Measurements from ENCODE around the gene RNF167.

The RNF167 gene

GRCh38 chr17:4931963-4932362 lies 8.1 kb upstream of the RNF167 start, which contains the start of gene GP1BA:
Gene GP1BA, plus strand, starts transcription at chr17:4932277. Its CDS starts 328 bp downstream, at chr17:4932605.
- ATAC-seq (ENCODE audit: low read depth) (no peak), DNase-seq (ENCODE audit: low spot score) (no peak)
- H3K27ac ChIP-seq (ENCODE audit: poor library complexity, severe bottlenecking), result no peak within 1 kb of the TSS
- H3K4me3 ChIP-seq (ENCODE audit: severe bottlenecking), result no peak within 1 kb of the TSS
- no peaks in the 10 kb centered on the region for H3K27me3 ChIP-seq (ENCODE audit: insufficient read depth, poor library complexity, severe bottlenecking)
- H3K36me3 ChIP-seq (ENCODE audit: low read depth), result peaks cover 3% of the 10 kb centered on the region
- no peak for TF ChIP-seq CTCF (IDR thresholded peaks at IDR 0.05; ENCODE audit: poor library complexity, severe bottlenecking)
- H3K4me1 ChIP-seq (ENCODE audit: insufficient read depth, poor library complexity, severe bottlenecking), result no peaks in the 10 kb centered on the region
- H3K9me3 ChIP-seq (ENCODE audit: severe bottlenecking), result no peaks in the 10 kb centered on the region

- H3K27ac ChIP-seq (ENCODE audit: poor library complexity, severe bottlenecking), result no peak overlapping the region
- TF ChIP-seq CTCF (IDR thresholded peaks at IDR 0.05; ENCODE audit: poor library complexity, severe bottlenecking), result no peak
- no peaks in the 10 kb centered on the region for H3K4me1 ChIP-seq (ENCODE audit: insufficient read depth, poor library complexity, severe bottlenecking)
- H3K9me3 ChIP-seq (ENCODE audit: severe bottlenecking), result no peaks in the 10 kb centered on the region
- H3K36me3 ChIP-seq (ENCODE audit: low read depth), result peaks cover 11% of the 10 kb centered on the region
- ATAC-seq (ENCODE audit: low read depth), result no peak
- H3K27me3 ChIP-seq (ENCODE audit: insufficient read depth, poor library complexity, severe bottlenecking), result no peaks in the 10 kb centered on the region
- DNase-seq (ENCODE audit: low spot score), result no peak
- H3K4me3 ChIP-seq (ENCODE audit: severe bottlenecking), result no peak overlapping the region
Measured at GRCh38 chr17:4932756-4933155, 7.3 kb upstream of the RNF167 start.

DNA sequence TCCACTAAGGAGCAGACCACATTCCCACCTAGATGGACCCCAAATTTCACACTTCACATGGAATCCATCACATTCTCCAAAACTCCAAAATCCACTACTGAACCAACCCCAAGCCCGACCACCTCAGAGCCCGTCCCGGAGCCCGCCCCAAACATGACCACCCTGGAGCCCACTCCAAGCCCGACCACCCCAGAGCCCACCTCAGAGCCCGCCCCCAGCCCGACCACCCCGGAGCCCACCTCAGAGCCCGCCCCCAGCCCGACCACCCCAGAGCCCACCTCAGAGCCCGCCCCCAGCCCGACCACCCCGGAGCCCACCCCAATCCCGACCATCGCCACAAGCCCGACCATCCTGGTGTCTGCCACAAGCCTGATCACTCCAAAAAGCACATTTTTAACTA lies 6.4 kb upstream of the RNF167 start:
- Histone ChIP-seq H3K4me3 (ENCODE audit: severe bottlenecking) (no peak overlapping the region), H3K9me3 (ENCODE audit: severe bottlenecking) (no peaks in the 10 kb centered on the region), H3K36me3 (ENCODE audit: low read depth) (peaks cover 20% of the 10 kb centered on the region), H3K4me1 (ENCODE audit: insufficient read depth, poor library complexity, severe bottlenecking) (no peaks in the 10 kb centered on the region), H3K27ac (ENCODE audit: poor library complexity, severe bottlenecking) (no peak overlapping the region), H3K27me3 (ENCODE audit: insufficient read depth, poor library complexity, severe bottlenecking) (no peaks in the 10 kb centered on the region)
- DNase-seq (ENCODE audit: low spot score) (no peak), ATAC-seq (ENCODE audit: low read depth) (no peak)
- TF ChIP-seq CTCF (IDR thresholded peaks at IDR 0.05; ENCODE audit: poor library complexity, severe bottlenecking), result no peak

DNA sequence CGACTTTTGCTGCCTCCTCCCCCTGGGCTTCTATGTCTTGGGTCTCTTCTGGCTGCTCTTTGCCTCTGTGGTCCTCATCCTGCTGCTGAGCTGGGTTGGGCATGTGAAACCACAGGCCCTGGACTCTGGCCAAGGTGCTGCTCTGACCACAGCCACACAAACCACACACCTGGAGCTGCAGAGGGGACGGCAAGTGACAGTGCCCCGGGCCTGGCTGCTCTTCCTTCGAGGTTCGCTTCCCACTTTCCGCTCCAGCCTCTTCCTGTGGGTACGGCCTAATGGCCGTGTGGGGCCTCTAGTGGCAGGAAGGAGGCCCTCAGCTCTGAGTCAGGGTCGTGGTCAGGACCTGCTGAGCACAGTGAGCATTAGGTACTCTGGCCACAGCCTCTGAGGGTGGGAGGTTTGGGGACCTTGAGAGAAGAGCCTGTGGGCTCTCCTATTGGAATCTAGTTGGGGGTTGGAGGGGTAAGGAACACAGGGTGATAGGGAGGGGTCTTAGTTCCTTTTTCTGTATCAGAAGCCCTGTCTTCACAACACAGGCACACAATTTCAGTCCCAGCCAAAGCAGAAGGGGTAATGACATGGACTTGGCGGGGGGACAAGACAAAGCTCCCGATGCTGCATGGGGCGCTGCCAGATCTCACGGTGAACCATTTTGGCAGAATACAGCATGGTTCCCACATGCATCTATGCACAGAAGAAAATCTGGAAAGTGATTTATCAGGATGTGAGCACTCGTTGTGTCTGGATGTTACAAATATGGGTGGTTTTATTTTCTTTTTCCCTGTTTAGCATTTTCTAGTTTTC lies 5.7 kb upstream of the RNF167 start:
- no peak for DNase-seq (ENCODE audit: low spot score)
- no peak overlapping the region for H3K4me3 ChIP-seq (ENCODE audit: severe bottlenecking)
- H3K4me1 ChIP-seq (ENCODE audit: insufficient read depth, poor library complexity, severe bottlenecking), result no peaks in the 10 kb centered on the region
- H3K27ac ChIP-seq (ENCODE audit: poor library complexity, severe bottlenecking), result no peak overlapping the region
- peak; percentile 39 for TF ChIP-seq CTCF (IDR thresholded peaks at IDR 0.05; ENCODE audit: poor library complexity, severe bottlenecking)
- no peaks in the 10 kb centered on the region for H3K9me3 ChIP-seq (ENCODE audit: severe bottlenecking)
- no peaks in the 10 kb centered on the region for H3K27me3 ChIP-seq (ENCODE audit: insufficient read depth, poor library complexity, severe bottlenecking)
- ATAC-seq (ENCODE audit: low read depth), result peak; percentile 74
- H3K36me3 ChIP-seq (ENCODE audit: low read depth), result peaks cover 21% of the 10 kb centered on the region

- Histone ChIP-seq H3K4me1 (ENCODE audit: insufficient read depth, poor library complexity, severe bottlenecking) (no peaks in the 10 kb centered on the region), H3K4me3 (ENCODE audit: severe bottlenecking) (no peak overlapping the region), H3K27ac (ENCODE audit: poor library complexity, severe bottlenecking) (no peak overlapping the region), H3K9me3 (ENCODE audit: severe bottlenecking) (no peaks in the 10 kb centered on the region), H3K36me3 (ENCODE audit: low read depth) (peaks cover 21% of the 10 kb centered on the region), H3K27me3 (ENCODE audit: insufficient read depth, poor library complexity, severe bottlenecking) (no peaks in the 10 kb centered on the region)
- no peak for TF ChIP-seq CTCF (IDR thresholded peaks at IDR 0.05; ENCODE audit: poor library complexity, severe bottlenecking)
- DNase-seq (ENCODE audit: low spot score), result no peak
- ATAC-seq (ENCODE audit: low read depth), result no peak
Measured at GRCh38 chr17:4935650-4936049, 4.4 kb upstream of the RNF167 start.

All from RWPE2 (cell line).